ENCODE measurements around the gene GNG7. TPM values are rescaled to one million over a fixed set of nuclear protein-coding genes. Genes with fewer than 3 reads are reported as not detected.
"Not testable (repeated sequence)": the region's sequence is repeated elsewhere in the genome, so short reads cannot be mapped to it uniquely, and the experiment has no call there.

GNG7 gene
- total RNA-seq, 2 experiments from 2014 or later = 1.2 to 2.2 TPM

- H3K9me3 Mint-ChIP-seq = peaks cover 11% of the 10 kb centered on the region
- DNase-seq; H3K36me3 Mint-ChIP-seq; H3K4me1 Mint-ChIP-seq; POLR2A ChIA-PET; H3K27ac Mint-ChIP-seq; H3K27me3 Mint-ChIP-seq; ATAC-seq (ENCODE audit: low read depth); H3K4me3 Mint-ChIP-seq: not testable (repeated sequence)
Observed at GRCh38 chr19:2713170-2713569, 10.7 kb upstream of the GNG7 start.

GRCh38 chr19:2711875-2712205, 9.3 kb upstream of the GNG7 start:
- ATAC-seq (ENCODE audit: low read depth) (no peak), DNase-seq (no peak)
- Mint-ChIP-seq H3K36me3 (peaks cover 3% of the 10 kb centered on the region), H3K4me1 (peaks cover 2% of the 10 kb centered on the region), H3K9me3 (peaks cover 11% of the 10 kb centered on the region), H3K4me3 (no peak overlapping the region), H3K27ac (no peak overlapping the region), H3K27me3 (peaks cover 3% of the 10 kb centered on the region)
- POLR2A ChIA-PET = no interaction called here

- DNase-seq (no peak), ATAC-seq (ENCODE audit: low read depth) (no peak)
- POLR2A ChIA-PET = no interaction called here
- Mint-ChIP-seq H3K27me3 (peaks cover 3% of the 10 kb centered on the region), H3K36me3 (peaks cover 3% of the 10 kb centered on the region), H3K4me1 (peaks cover 2% of the 10 kb centered on the region), H3K9me3 (peaks cover 11% of the 10 kb centered on the region), H3K27ac (no peak overlapping the region), H3K4me3 (no peak overlapping the region)
Observed at GRCh38 chr19:2711172-2711874, 8.8 kb upstream of the GNG7 start.

GRCh38 chr19:2706251-2706650, 3.8 kb upstream of the GNG7 start:
- no peak for ATAC-seq (ENCODE audit: low read depth)
- Mint-ChIP-seq H3K27me3 (peaks cover 6% of the 10 kb centered on the region), H3K36me3 (no peaks in the 10 kb centered on the region), H3K27ac (no peak overlapping the region), H3K9me3 (no peaks in the 10 kb centered on the region), H3K4me1 (peaks cover 2% of the 10 kb centered on the region), H3K4me3 (no peak overlapping the region)
- DNase-seq = no peak
- POLR2A ChIA-PET = no interaction called here

- ATAC-seq (ENCODE audit: low read depth) = no peak
- Mint-ChIP-seq H3K9me3 (no peaks in the 10 kb centered on the region), H3K27ac (no peak overlapping the region), H3K4me1 (peaks cover 1% of the 10 kb centered on the region), H3K36me3 (no peaks in the 10 kb centered on the region), H3K27me3 (peaks cover 6% of the 10 kb centered on the region), H3K4me3 (no peak overlapping the region)
- POLR2A ChIA-PET = interaction anchor here (0.5 to 2.6 kb wide), 4 partner anchors 36 to 247 kb away, joined by 3 to 7 read pairs (median 4); partner anchors contain the start of gene SLC39A3
- DNase-seq = no peak
Observed at GRCh38 chr19:2703691-2704216, 1.3 kb upstream of the GNG7 start.

- POLR2A ChIA-PET = interaction anchor here (0.6 to 2.6 kb wide), 4 partner anchors 37 to 118 kb away, joined by 3 to 7 read pairs (median 4); partner anchors contain the start of gene SLC39A3
- Mint-ChIP-seq H3K36me3 (no peaks in the 10 kb centered on the region), H3K27me3 (peaks cover 6% of the 10 kb centered on the region), H3K27ac (no peak overlapping the region), H3K4me1 (peaks cover 4% of the 10 kb centered on the region), H3K9me3 (no peaks in the 10 kb centered on the region), H3K4me3 (peak overlapping the region; percentile 70)
- no peak for DNase-seq
- no peak for ATAC-seq (ENCODE audit: low read depth)
Observed at GRCh38 chr19:2703077-2703437, 563 bp upstream of the GNG7 start.

GRCh38 chr19:2701361-2702169, 929 bp downstream of the GNG7 start:
- H3K27ac Mint-ChIP-seq = no peak overlapping the region
- no peak for DNase-seq
- H3K36me3 Mint-ChIP-seq = no peaks in the 10 kb centered on the region
- ATAC-seq (ENCODE audit: low read depth) = no peak
- POLR2A ChIA-PET = interaction anchor here (0.6 to 2.6 kb wide), 2 partner anchors 38 to 428 kb away, joined by 3 to 7 read pairs; partner anchors contain the start of gene SLC39A3
- H3K4me3 Mint-ChIP-seq = peak overlapping the region; percentile 54
- peaks cover 4% of the 10 kb centered on the region for H3K4me1 Mint-ChIP-seq
- peaks cover 6% of the 10 kb centered on the region for H3K27me3 Mint-ChIP-seq
- H3K9me3 Mint-ChIP-seq = no peaks in the 10 kb centered on the region

- POLR2A ChIA-PET = interaction anchor here (0.6 to 2.6 kb wide), 2 partner anchors 39 to 316 kb away, joined by 3 to 7 read pairs; partner anchors contain the start of gene SLC39A3
- H3K4me1 Mint-ChIP-seq = peaks cover 4% of the 10 kb centered on the region
- DNase-seq (no peak), ATAC-seq (ENCODE audit: low read depth) (no peak)
- H3K4me3 Mint-ChIP-seq = no peak overlapping the region
- no peaks in the 10 kb centered on the region for H3K9me3 Mint-ChIP-seq
- no peaks in the 10 kb centered on the region for H3K36me3 Mint-ChIP-seq
- peaks cover 4% of the 10 kb centered on the region for H3K27me3 Mint-ChIP-seq
- no peak overlapping the region for H3K27ac Mint-ChIP-seq
Observed at GRCh38 chr19:2700660-2701360, 1.7 kb downstream of the GNG7 start.

GRCh38 chr19:2699413-2700140, 2.9 kb downstream of the GNG7 start:
- Mint-ChIP-seq H3K4me1 (peaks cover 4% of the 10 kb centered on the region), H3K36me3 (no peaks in the 10 kb centered on the region), H3K27me3 (peaks cover 4% of the 10 kb centered on the region), H3K4me3 (no peak overlapping the region), H3K9me3 (no peaks in the 10 kb centered on the region), H3K27ac (no peak overlapping the region)
- DNase-seq (no peak), ATAC-seq (ENCODE audit: low read depth) (no peak)
- POLR2A ChIA-PET = interaction anchor here (0.6 kb wide), 1 partner anchor 138 kb away, joined by 3 read pairs; no protein-coding TSS in a partner anchor

GRCh38 chr19:2694196-2694595, 8.3 kb downstream of the GNG7 start:
- H3K4me1 Mint-ChIP-seq = peaks cover 4% of the 10 kb centered on the region
- no peak for ATAC-seq (ENCODE audit: low read depth)
- POLR2A ChIA-PET = no interaction called here
- no peaks in the 10 kb centered on the region for H3K27me3 Mint-ChIP-seq
- H3K4me3 Mint-ChIP-seq = no peak overlapping the region
- no peak for DNase-seq
- H3K27ac Mint-ChIP-seq = no peak overlapping the region
- H3K36me3 Mint-ChIP-seq = no peaks in the 10 kb centered on the region
- no peaks in the 10 kb centered on the region for H3K9me3 Mint-ChIP-seq

GRCh38 chr19:2693492-2694160, 8.9 kb downstream of the GNG7 start:
- H3K4me1 Mint-ChIP-seq = peaks cover 2% of the 10 kb centered on the region
- ATAC-seq (ENCODE audit: low read depth) (no peak), DNase-seq (no peak)
- no peak overlapping the region for H3K4me3 Mint-ChIP-seq
- H3K36me3 Mint-ChIP-seq = no peaks in the 10 kb centered on the region
- POLR2A ChIA-PET = no interaction called here
- H3K9me3 Mint-ChIP-seq = no peaks in the 10 kb centered on the region
- H3K27ac Mint-ChIP-seq = no peak overlapping the region
- H3K27me3 Mint-ChIP-seq = no peaks in the 10 kb centered on the region

GRCh38 chr19:2691951-2692350, 10.5 kb downstream of the GNG7 start:
- POLR2A ChIA-PET = no interaction called here
- H3K4me3 Mint-ChIP-seq = no peak overlapping the region
- H3K9me3 Mint-ChIP-seq = no peaks in the 10 kb centered on the region
- ATAC-seq (ENCODE audit: low read depth) = no peak
- no peaks in the 10 kb centered on the region for H3K36me3 Mint-ChIP-seq
- H3K27ac Mint-ChIP-seq = no peak overlapping the region
- no peak for DNase-seq
- H3K27me3 Mint-ChIP-seq = no peaks in the 10 kb centered on the region
- no peaks in the 10 kb centered on the region for H3K4me1 Mint-ChIP-seq
